Testis (tissue), 3 donors: ENCODE data around the gene MISP. TPM values are rescaled to one million over a fixed set of nuclear protein-coding genes. Genes with fewer than 3 reads are reported as not detected.

Experiments used
- DNase-seq: peaks from one replicate; pipeline ENCODE4 v3.0.0-alpha.2; 2019
- H3K27ac ChIP-seq, 2 donors: fragments of 200-600 bp; sonication (generic); one replicate each; pipeline ENCODE4 v1.5.1; 2019
- H3K27me3 ChIP-seq: fragments of 200-600 bp; sonication (generic); one replicate; pipeline ENCODE4 v1.5.1; 2019
- H3K36me3 ChIP-seq: fragments of 200-600 bp; sonication (generic); one replicate; pipeline ENCODE4 v1.5.1; 2017; ENCODE audit warnings: low read depth; ENCODE audit errors: missing control alignments
- H3K4me1 ChIP-seq: fragments of 200-600 bp; sonication (generic); one replicate; pipeline ENCODE4 v1.5.1; 2019
- H3K4me3 ChIP-seq, 2 donors: fragments of 200-600 bp; sonication (generic); one replicate each; pipeline ENCODE4 v1.5.1; 2017 to 2019
- H3K9me3 ChIP-seq: fragments of 200-600 bp; sonication (generic); one replicate; pipeline ENCODE4 v1.5.1; 2017
- POLR2A ChIP-seq: fragments of 450-650 bp; IDR thresholded peaks from one replicate; pipeline ENCODE4 v1.6.1; 2017; ENCODE audit warnings: antibody characterized with exemption, mild to moderate bottlenecking, moderate library complexity
- WGBS, 2 donors: methylation state at CpG; one replicate each; pipeline ENCODE4 v1.1.5; 2018; 5-methylcytosine and 5-hydroxymethylcytosine counted together
- intact Hi-C: fragments of 100-400 bp; cut with DNase I; formaldehyde crosslinking; loops from one replicate; pipeline ENCODE4 v1.15.1; 2023; ENCODE audit warnings: low total_unique reads
- polyA plus RNA-seq: library from polyadenylated mRNA; stranded (reverse); fragments of 350-450 nt; fragmentation: Illumina TruSeq; extraction: RNeasy Lipid Tissue Mini Kit (QIAGEN cat#74804); gene quantifications from one replicate; pipeline ENCODE4 v1.2.3, GENCODE V29; 2014; ENCODE audit warnings: low read depth, low replicate concordance; ENCODE audit not compliant: insufficient read depth
- total RNA-seq, 2 donors: library from RNA; depleted of rRNA; stranded (reverse); fragments of >200 nt; gene quantifications; one replicate each; pipeline ENCODE4 v1.2.3, GENCODE V29; 2016
- TF ChIP-seq, protein P1 (sequence below), 3 experiments: fragments of 450-650 bp in 2 of 3; fragments of 200-600 bp in 1 of 3; sonication (generic) in 1 of 3; IDR thresholded peaks; one replicate each; pipeline ENCODE4 v1.5.1; 2016 to 2019; ENCODE audit warnings: antibody characterized with exemption in 3 of 3, mild to moderate bottlenecking in 2 of 3, moderate library complexity in 1 of 3

The MISP gene
- total and polyA plus RNA-seq, 3 donors from 2014 or later = 1.1 to 3.1 (median 1.1) TPM

DNA sequence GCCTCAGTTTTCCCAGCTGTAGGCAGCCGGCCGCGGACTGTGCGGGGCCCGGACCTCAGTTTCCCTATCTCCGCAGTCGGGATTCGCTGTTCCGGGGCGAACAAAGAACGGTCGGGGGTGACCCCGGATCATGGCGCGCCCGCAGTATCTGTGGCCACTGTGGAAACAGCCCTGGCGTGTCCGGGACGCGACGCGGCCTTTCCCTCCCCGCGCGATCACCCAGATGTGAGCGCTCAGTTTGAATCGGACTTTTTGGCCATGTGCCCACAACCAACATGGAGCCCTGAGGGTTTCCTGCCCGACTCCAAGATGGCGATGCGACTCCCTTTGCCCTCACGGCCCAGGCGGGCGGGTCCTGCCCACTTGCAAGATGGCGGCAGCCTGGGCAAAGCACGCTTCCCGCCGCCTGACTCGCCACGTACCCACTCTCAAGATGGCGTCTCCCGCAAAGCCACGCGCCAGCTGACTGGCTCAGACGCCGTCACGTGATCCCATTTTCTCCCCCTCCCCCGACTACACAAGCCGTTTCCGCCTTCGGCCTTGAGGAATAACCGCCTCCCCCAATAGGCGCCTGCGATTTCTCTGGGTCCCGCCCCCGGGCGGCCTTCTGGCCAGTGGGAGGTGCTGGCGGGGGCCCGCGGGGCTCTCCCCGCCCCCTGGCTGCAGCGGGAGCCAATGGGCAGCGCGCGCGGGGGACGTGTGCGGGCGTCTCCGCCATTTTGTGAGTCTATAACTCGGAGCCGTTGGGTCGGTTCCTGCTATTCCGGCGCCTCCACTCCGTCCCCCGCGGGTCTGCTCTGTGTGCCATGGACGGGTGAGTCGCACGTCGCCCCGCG, 46.0 kb downstream of the MISP start, which contains the start of gene PTBP1:
Gene PTBP1 (plus strand): TSS at position 761 of the 836 bp plus-strand sequence. CDS start 46 bp downstream, at position 807.
- H3K27ac ChIP-seq = peak within 1 kb of the TSS; percentile 82 to 99
- intact Hi-C loops = no loop called here
- no peaks in the 10 kb centered on the region for H3K9me3 ChIP-seq
- peak; percentile 100 for DNase-seq
- no peaks in the 10 kb centered on the region for H3K27me3 ChIP-seq
- H3K4me1 ChIP-seq = peaks cover 44% of the 10 kb centered on the region
- 0 to 1% methylated on average over 3 to 59 of the region's 83 CpGs for WGBS, 2 donors
- no peak for TF ChIP-seq POLR2A
- TF ChIP-seq, protein P1, sequence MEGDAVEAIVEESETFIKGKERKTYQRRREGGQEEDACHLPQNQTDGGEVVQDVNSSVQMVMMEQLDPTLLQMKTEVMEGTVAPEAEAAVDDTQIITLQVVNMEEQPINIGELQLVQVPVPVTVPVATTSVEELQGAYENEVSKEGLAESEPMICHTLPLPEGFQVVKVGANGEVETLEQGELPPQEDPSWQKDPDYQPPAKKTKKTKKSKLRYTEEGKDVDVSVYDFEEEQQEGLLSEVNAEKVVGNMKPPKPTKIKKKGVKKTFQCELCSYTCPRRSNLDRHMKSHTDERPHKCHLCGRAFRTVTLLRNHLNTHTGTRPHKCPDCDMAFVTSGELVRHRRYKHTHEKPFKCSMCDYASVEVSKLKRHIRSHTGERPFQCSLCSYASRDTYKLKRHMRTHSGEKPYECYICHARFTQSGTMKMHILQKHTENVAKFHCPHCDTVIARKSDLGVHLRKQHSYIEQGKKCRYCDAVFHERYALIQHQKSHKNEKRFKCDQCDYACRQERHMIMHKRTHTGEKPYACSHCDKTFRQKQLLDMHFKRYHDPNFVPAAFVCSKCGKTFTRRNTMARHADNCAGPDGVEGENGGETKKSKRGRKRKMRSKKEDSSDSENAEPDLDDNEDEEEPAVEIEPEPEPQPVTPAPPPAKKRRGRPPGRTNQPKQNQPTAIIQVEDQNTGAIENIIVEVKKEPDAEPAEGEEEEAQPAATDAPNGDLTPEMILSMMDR (IDR thresholded peaks at IDR 0.05) = peak in 1 of 3 experiments; percentile 41
- H3K36me3 ChIP-seq = no peaks in the 10 kb centered on the region
- peak within 1 kb of the TSS; percentile 96 to 100 for H3K4me3 ChIP-seq

DNA sequence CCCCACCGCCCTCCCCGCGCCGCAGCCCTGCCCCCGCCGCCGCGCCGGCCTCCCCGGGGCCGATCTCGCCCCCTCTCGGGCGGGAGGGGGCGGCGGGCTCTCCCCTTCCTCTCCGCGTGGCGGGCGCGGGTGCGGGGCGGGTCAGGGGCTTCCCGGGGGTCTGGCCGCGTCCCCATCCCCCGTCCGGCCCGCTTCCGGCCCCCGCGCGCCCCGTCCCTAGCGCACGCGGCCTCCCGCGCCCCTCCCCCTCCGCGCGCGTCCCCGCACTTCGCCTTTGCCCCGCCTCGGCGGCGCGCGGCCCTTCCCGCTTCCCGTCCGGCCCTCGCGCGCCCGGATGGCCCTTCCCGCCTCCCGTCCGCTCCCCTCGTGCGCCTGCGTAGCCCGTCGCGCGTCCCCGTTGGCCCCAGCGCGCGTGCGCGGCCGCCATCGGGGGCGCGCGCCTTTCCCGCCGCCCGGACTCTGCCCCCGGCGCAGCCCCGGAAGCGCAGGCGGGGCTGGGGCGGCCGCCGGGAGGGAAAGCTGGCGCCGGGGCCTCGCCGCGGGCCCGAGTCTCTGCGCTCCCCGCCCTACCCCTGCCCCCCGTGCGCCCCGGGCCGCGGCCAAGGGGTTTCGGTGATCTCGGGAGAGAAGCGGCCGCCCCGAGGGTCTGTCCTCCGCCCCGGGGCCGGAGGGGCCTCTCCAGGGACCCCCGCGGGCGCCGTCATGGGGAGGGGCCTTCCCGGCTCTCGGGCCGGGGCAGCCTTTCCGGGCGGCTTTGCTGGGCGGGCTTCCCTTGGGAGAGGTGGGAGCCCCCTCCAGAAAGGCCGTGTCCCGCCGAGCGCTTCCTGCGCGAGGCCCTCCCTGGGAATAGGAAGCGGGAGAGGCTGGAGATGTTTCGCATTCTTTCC, 46.9 kb downstream of the MISP start:
- Histone ChIP-seq H3K4me3 (peak overlapping the region; percentile 96 to 100), H3K27me3 (no peaks in the 10 kb centered on the region), H3K36me3 (no peaks in the 10 kb centered on the region), H3K4me1 (peaks cover 52% of the 10 kb centered on the region), H3K9me3 (no peaks in the 10 kb centered on the region), H3K27ac (peak overlapping the region; percentile 72 to 99)
- WGBS, 2 donors = 1% methylated on average over 16 to 113 of the region's 129 CpGs
- intact Hi-C loops = no loop called here
- peak; percentile 83 for DNase-seq
- TF ChIP-seq, protein P1 (IDR thresholded peaks at IDR 0.05) = peak in 1 of 3 experiments; percentile 55
- TF ChIP-seq POLR2A = no peak

DNA sequence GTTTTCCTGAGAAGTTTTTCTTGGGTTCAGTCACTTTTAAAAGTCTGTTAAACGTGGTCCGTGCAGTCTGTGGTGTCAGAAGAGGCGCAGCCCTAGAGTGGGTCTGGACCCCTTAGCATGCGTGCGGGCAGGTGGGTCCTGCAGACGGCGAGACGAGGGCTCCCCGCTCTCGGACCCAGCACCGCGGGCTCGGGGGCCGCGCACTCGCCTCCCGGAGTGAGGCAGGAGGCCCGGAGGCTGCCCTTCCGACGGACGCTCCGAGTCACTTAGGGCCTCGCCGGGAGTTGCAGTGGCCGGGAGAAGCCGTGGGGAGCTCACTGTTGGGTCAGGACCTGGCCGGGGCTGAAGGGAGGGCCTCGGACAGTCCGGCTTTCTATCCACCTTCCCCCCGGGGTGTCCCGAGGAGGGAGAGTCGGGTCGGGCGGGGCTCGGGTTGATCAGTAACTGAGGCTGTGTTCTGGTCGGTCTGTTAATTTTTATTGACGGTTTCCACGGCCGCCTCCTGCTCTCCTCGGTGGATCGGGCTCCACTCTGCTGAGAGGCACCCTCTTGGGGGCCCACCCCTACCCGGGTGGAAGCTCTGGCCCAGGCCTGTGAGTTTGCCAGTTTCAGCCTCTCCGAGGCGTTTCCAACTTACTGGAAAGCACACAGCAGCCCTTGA, 47.6 kb downstream of the MISP start:
- Histone ChIP-seq H3K27me3 (no peaks in the 10 kb centered on the region), H3K9me3 (no peaks in the 10 kb centered on the region), H3K27ac (peak overlapping the region; percentile 72 to 99), H3K36me3 (no peaks in the 10 kb centered on the region), H3K4me1 (peaks cover 60% of the 10 kb centered on the region), H3K4me3 (peak overlapping the region; percentile 96 to 100)
- DNase-seq = no peak
- WGBS, 2 donors = 0 to 1% methylated on average over 14 to 44 of the region's 44 CpGs
- intact Hi-C loops = no loop called here
- no peak for TF ChIP-seq POLR2A
- TF ChIP-seq, protein P1 (IDR thresholded peaks at IDR 0.05) = no peak

DNA sequence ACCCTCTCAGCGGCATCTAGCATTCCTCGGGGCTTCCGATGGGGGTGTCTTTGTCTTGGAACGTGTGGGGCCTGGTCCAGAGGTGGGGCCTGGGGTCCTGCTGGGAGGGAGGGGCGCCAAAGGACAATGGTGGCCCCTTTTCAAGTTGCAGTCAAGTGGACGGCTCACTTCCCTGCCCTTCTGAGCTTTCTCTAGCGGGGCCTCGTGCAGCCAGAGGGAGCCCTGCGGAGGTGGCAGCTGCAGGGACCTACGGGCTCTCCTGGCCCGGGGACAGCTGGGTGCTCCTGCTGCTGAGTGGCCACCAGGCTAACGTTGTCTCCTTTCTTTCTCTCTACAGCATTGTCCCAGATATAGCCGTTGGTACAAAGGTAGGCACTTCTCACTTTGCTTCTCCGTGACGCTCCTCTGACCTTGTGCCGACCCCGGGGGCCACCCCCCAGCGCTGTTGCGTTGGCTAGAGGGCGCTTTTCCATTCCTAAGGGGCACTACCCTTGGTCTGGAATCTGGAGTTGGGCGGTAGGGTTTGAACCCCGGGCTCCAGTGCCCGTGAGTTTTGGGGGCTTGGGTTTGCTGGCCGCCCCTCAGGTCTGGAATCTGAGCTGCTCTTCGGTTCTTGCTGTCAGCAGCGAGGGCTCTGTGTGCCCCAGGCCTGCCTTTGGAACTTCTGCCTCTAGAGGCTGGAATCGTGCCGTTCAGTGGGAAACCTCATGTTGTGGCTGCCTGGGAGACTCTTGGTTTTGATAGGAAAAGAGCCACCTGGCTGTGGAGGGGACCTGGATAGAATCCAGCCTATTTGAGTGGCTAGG, 48.4 kb downstream of the MISP start:
- WGBS, 2 donors = 7 to 12% methylated on average over 20 to 28 of the region's 28 CpGs
- peak overlapping the region; percentile 72 to 99 for H3K27ac ChIP-seq
- H3K4me1 ChIP-seq = peaks cover 62% of the 10 kb centered on the region
- no peaks in the 10 kb centered on the region for H3K9me3 ChIP-seq
- no peaks in the 10 kb centered on the region for H3K36me3 ChIP-seq
- DNase-seq = no peak
- no peak for TF ChIP-seq POLR2A
- TF ChIP-seq, protein P1 (IDR thresholded peaks at IDR 0.05) = no peak
- H3K27me3 ChIP-seq = no peaks in the 10 kb centered on the region
- H3K4me3 ChIP-seq = peak overlapping the region; percentile 96 to 100
- intact Hi-C loops = no loop called here
